BJ (cell line): ENCODE measurements around the gene OSBPL6. TPM values are rescaled to one million over a fixed set of nuclear protein-coding genes. Genes with fewer than 3 reads are reported as not detected.

Source experiments
- CTCF ChIA-PET: fragments of 350-600 bp; formaldehyde crosslinking; extraction: SDS; loops from one replicate; lab custom pipeline; 2021; ENCODE audit warnings: antibody characterized with exemption, inconsistent platforms; lab: Yijun Ruan, JAX
- POLR2A ChIA-PET: fragments of 300-600 bp; sonication (Branson Sonifier 250); formaldehyde crosslinking; extraction: SDS; loops from one replicate; lab custom pipeline; 2021; ENCODE audit warnings: antibody characterized with exemption; lab: Charles Lee
- DNase-seq: peaks from one replicate; pipeline ENCODE4 v3.0.0-alpha.2; 2011; ENCODE audit warnings: low read depth
- H3K27me3 ChIP-seq: 2 replicates; pipeline ENCODE4 v1.6.0; 2011; ENCODE audit warnings: low read length; ENCODE audit not compliant: control insufficient read depth, insufficient read depth
- H3K36me3 ChIP-seq: 2 replicates; pipeline ENCODE4 v1.5.1; 2011; ENCODE audit warnings: low read length; ENCODE audit not compliant: control insufficient read depth, insufficient read depth
- H3K4me3 ChIP-seq: 2 replicates; pipeline ENCODE4 v1.5.1; 2011; ENCODE audit warnings: low read depth, mild to moderate bottlenecking, control low read depth, low read length
- CTCF ChIP-seq: IDR thresholded peaks from 2 replicates; pipeline ENCODE4 v1.5.1; 2011; ENCODE audit warnings: low read depth, mild to moderate bottlenecking, control low read depth, inconsistent platforms, low read length, moderate library complexity; ENCODE audit not compliant: insufficient read depth
- polyA plus RNA-seq: library from polyadenylated mRNA; depleted of rRNA; stranded (reverse); fragments of >200 nt; gene quantifications from 2 replicates; pipeline ENCODE4 v1.2.3, GENCODE V29; 2011

Gene OSBPL6
- polyA plus RNA-seq, 1 experiment: 3.7 TPM

- Histone ChIP-seq H3K4me3 (no peak overlapping the region), H3K27me3 (no peaks in the 10 kb centered on the region), H3K36me3 (no peaks in the 10 kb centered on the region)
- DNase-seq: no peak
- POLR2A ChIA-PET: no interaction called here
- CTCF ChIA-PET: interaction anchor here (1.4 kb wide), 1 partner anchor 8 kb away, joined by 3 read pairs; no protein-coding TSS in a partner anchor
- TF ChIP-seq CTCF: no peak
Measured at GRCh38 chr2:178263159-178263860, 69.0 kb downstream of the OSBPL6 start.

GRCh38 chr2:178264211-178264610 lies 69.9 kb downstream of the OSBPL6 start:
- POLR2A ChIA-PET: no interaction called here
- CTCF ChIA-PET: interaction anchor here (1.4 kb wide), 1 partner anchor 9 kb away, joined by 3 read pairs; no protein-coding TSS in a partner anchor
- H3K36me3 ChIP-seq: no peaks in the 10 kb centered on the region
- DNase-seq: no peak
- no peak overlapping the region for H3K4me3 ChIP-seq
- no peak for TF ChIP-seq CTCF
- H3K27me3 ChIP-seq: no peaks in the 10 kb centered on the region

DNA sequence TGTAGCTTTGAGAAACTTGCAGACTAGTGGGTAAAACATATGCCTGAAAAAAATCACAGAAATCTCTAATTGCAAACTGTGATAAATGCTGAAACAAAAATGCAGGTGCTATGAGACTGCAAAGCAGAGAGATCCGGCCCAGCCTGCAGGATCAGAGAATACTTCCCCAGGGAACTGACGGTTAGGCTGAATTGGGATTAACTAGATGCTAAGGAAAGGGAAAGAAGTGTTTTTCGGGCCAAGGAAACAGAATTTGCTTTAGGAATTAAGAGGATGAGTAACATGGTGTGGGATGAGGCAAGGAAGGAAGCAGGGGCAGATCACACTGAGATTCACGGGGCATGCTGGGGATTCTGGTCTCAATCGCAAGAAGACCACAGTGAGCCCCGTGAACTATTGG lies 71.5 kb downstream of the OSBPL6 start:
- CTCF ChIA-PET: interaction anchor here (1.0 to 1.7 kb wide), 3 partner anchors 9 to 15 kb away, joined by 3 to 11 read pairs (median 4); no protein-coding TSS in a partner anchor
- H3K27me3 ChIP-seq: no peaks in the 10 kb centered on the region
- POLR2A ChIA-PET: no interaction called here
- no peak overlapping the region for H3K4me3 ChIP-seq
- no peak for TF ChIP-seq CTCF
- H3K36me3 ChIP-seq: no peaks in the 10 kb centered on the region
- DNase-seq: no peak

DNA sequence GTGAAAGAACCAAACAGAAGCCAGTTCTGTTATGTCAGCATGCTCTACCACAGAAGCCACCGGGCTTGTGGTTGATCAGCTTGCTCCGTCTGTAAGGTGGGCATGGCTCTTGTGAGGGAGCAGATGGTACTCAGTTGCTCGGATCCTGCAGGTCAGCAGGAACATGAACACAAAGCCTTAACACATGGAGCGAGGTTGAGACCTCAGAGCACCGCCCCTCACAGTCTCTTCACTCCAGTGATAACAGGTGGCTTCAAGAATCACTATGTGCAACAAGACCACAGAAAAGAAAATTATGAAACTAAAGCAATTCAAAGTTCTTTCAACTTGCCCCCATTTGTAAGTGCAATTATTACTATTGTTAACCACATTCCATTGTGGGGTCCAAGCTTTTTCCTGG lies 72.1 kb downstream of the OSBPL6 start:
- no peak overlapping the region for H3K4me3 ChIP-seq
- H3K27me3 ChIP-seq: no peaks in the 10 kb centered on the region
- no peaks in the 10 kb centered on the region for H3K36me3 ChIP-seq
- DNase-seq: no peak
- ChIA-PET CTCF (interaction anchor here (1.6 to 1.7 kb wide), 2 partner anchors 12 to 15 kb away, joined by 3 to 11 read pairs; no protein-coding TSS in a partner anchor), POLR2A (no interaction called here)
- no peak for TF ChIP-seq CTCF

- ChIA-PET CTCF (no interaction called here), POLR2A (no interaction called here)
- TF ChIP-seq CTCF: no peak
- H3K4me3 ChIP-seq: no peak overlapping the region
- no peaks in the 10 kb centered on the region for H3K27me3 ChIP-seq
- H3K36me3 ChIP-seq: no peaks in the 10 kb centered on the region
- DNase-seq: no peak
Measured at GRCh38 chr2:178267660-178268059, 73.3 kb downstream of the OSBPL6 start.
